Osteocyte (in vitro differentiated cells): ENCODE data around the gene CDYL. TPM values are rescaled to one million over a fixed set of nuclear protein-coding genes. Genes with fewer than 3 reads are reported as not detected.

Experiments used
- DNase-seq: peaks from one replicate; pipeline ENCODE4 v3.0.0; 2021; ENCODE audit warnings: mixed read lengths; ENCODE audit not compliant: unreplicated experiment; ENCODE audit errors: extremely low spot score
- H3K27ac Mint-ChIP-seq: one replicate; pipeline ENCODE4 v1.8.0; 2021; ENCODE audit warnings: mild to moderate bottlenecking, mixed read lengths; ENCODE audit not compliant: unreplicated experiment
- H3K27me3 Mint-ChIP-seq: one replicate; pipeline ENCODE4 v1.8.0; 2021; ENCODE audit warnings: mixed read lengths; ENCODE audit not compliant: unreplicated experiment
- H3K36me3 Mint-ChIP-seq: one replicate; pipeline ENCODE4 v1.8.0; 2021; ENCODE audit warnings: mixed read lengths; ENCODE audit not compliant: unreplicated experiment
- H3K4me1 Mint-ChIP-seq: one replicate; pipeline ENCODE4 v1.8.0; 2021; ENCODE audit warnings: mixed read lengths; ENCODE audit not compliant: unreplicated experiment
- H3K4me3 Mint-ChIP-seq: one replicate; pipeline ENCODE4 v1.8.0; 2021; ENCODE audit warnings: mild to moderate bottlenecking, moderate library complexity, mixed read lengths; ENCODE audit not compliant: unreplicated experiment
- H3K9me3 Mint-ChIP-seq: one replicate; pipeline ENCODE4 v1.8.0; 2021; ENCODE audit warnings: mixed read lengths; ENCODE audit not compliant: unreplicated experiment
- total RNA-seq: library from RNA; stranded (reverse); gene quantifications from 2 replicates; pipeline ENCODE4 v1.2.1, GENCODE V29; 2021
- TF ChIP-seq, protein P1 (sequence below): fragments of 200-600 bp; sonication (generic); IDR thresholded peaks from 2 replicates; pipeline ENCODE4 v1.5.0; 2021; ENCODE audit warnings: antibody characterized with exemption, mild to moderate bottlenecking, moderate library complexity

The CDYL gene
- total RNA-seq, 1 donor from 2014 or later = 39.8 TPM

GRCh38 chr6:4958624-4959023 is 182.4 kb downstream of the CDYL start:
- Mint-ChIP-seq H3K9me3 (peaks cover 17% of the 10 kb centered on the region), H3K27ac (no peak overlapping the region), H3K27me3 (no peaks in the 10 kb centered on the region), H3K4me3 (no peak overlapping the region), H3K36me3 (peaks cover 17% of the 10 kb centered on the region), H3K4me1 (no peaks in the 10 kb centered on the region)
- no peak for DNase-seq
- TF ChIP-seq, protein P1, sequence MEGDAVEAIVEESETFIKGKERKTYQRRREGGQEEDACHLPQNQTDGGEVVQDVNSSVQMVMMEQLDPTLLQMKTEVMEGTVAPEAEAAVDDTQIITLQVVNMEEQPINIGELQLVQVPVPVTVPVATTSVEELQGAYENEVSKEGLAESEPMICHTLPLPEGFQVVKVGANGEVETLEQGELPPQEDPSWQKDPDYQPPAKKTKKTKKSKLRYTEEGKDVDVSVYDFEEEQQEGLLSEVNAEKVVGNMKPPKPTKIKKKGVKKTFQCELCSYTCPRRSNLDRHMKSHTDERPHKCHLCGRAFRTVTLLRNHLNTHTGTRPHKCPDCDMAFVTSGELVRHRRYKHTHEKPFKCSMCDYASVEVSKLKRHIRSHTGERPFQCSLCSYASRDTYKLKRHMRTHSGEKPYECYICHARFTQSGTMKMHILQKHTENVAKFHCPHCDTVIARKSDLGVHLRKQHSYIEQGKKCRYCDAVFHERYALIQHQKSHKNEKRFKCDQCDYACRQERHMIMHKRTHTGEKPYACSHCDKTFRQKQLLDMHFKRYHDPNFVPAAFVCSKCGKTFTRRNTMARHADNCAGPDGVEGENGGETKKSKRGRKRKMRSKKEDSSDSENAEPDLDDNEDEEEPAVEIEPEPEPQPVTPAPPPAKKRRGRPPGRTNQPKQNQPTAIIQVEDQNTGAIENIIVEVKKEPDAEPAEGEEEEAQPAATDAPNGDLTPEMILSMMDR = no peak

DNA sequence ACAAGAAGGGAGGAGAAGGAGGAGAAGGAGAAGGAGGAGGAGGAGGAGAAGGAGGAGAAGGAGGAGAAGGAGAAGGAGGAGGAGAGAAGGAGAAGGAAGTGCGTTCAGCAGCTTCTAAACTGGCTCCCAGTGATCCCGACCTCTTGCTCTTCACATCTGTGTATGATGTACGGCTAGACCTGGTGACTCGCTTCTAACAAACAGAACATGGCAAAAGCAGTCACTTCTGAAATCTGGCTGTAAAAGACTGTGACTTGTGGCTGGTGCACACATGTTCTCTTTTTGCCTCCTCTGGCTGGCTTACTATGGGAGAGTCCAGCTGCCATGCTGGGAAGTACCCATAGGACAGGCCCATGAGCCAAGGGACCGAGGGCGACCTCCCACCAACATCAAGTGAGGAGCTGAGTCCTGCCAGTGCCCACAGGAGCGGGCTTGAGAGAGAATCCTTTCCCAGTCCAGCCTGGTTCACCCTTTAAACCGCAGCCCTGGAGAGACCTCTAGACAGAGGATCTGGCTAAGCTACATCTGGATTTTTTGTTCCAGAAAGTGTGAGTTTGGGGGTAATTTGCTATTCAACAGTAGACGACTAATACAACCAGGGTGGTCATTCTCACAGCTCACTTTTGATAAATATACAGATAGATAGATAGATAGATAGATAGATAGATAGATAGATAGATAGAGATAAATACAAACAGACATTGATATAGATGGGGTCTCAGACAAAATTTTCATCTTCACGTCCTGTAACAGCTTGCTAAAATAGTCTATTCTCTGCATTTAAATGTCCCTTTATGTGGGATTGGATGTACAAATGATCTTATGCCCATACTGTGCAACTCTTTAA is 185.3 kb downstream of the CDYL start:
- Mint-ChIP-seq H3K27ac (no peak overlapping the region), H3K4me3 (no peak overlapping the region), H3K27me3 (no peaks in the 10 kb centered on the region), H3K4me1 (no peaks in the 10 kb centered on the region), H3K36me3 (peaks cover 2% of the 10 kb centered on the region), H3K9me3 (peaks cover 17% of the 10 kb centered on the region)
- TF ChIP-seq, protein P1 = no peak
- peak; percentile 56 for DNase-seq

- DNase-seq = no peak
- TF ChIP-seq, protein P1 = no peak
- H3K4me1 Mint-ChIP-seq = no peaks in the 10 kb centered on the region
- no peaks in the 10 kb centered on the region for H3K36me3 Mint-ChIP-seq
- no peaks in the 10 kb centered on the region for H3K27me3 Mint-ChIP-seq
- H3K4me3 Mint-ChIP-seq = no peak overlapping the region
- H3K9me3 Mint-ChIP-seq = peaks cover 17% of the 10 kb centered on the region
- H3K27ac Mint-ChIP-seq = no peak overlapping the region
Observed at GRCh38 chr6:4962905-4963304, 186.7 kb downstream of the CDYL start.

GRCh38 chr6:4964675-4965561 is 188.7 kb downstream of the CDYL start:
- Mint-ChIP-seq H3K27ac (no peak overlapping the region), H3K36me3 (no peaks in the 10 kb centered on the region), H3K4me3 (no peak overlapping the region), H3K27me3 (no peaks in the 10 kb centered on the region), H3K4me1 (no peaks in the 10 kb centered on the region), H3K9me3 (peaks cover 6% of the 10 kb centered on the region)
- peak; percentile 75 for DNase-seq
- TF ChIP-seq, protein P1 = no peak
